H9 (cell line): ENCODE data around the gene HEATR3. TPM values are rescaled to one million over a fixed set of nuclear protein-coding genes. Genes with fewer than 3 reads are reported as not detected.

Experiments
- DNase-seq: peaks from one replicate; pipeline ENCODE4 v3.0.0-alpha.2; 2017
- H2AFZ ChIP-seq: one replicate; pipeline ENCODE4 v1.6.1; 2013; ENCODE audit warnings: mild to moderate bottlenecking, low read length, control low read depth, moderate library complexity
- H2AK5ac ChIP-seq: 2 replicates; pipeline ENCODE4 v1.6.1; 2013; ENCODE audit warnings: low read length, control low read depth, mixed read lengths; ENCODE audit not compliant: insufficient read length
- H2BK120ac ChIP-seq: one replicate; pipeline ENCODE4 v1.6.1; 2013; ENCODE audit warnings: low read depth, mild to moderate bottlenecking, low read length, control low read depth, inconsistent platforms; ENCODE audit not compliant: poor library complexity, severe bottlenecking
- H2BK12ac ChIP-seq: 2 replicates; pipeline ENCODE4 v1.6.1; 2013; ENCODE audit warnings: low read length, control low read depth, mixed read lengths, low read depth; ENCODE audit not compliant: insufficient read length
- H2BK15ac ChIP-seq: 2 replicates; pipeline ENCODE4 v1.6.1; 2013; ENCODE audit warnings: low read depth, low read length, control low read depth
- H2BK20ac ChIP-seq: one replicate; pipeline ENCODE4 v1.6.1; 2013; ENCODE audit warnings: low read depth, mild to moderate bottlenecking, low read length, control low read depth, inconsistent platforms; ENCODE audit not compliant: poor library complexity, severe bottlenecking
- H2BK5ac ChIP-seq: 2 replicates; pipeline ENCODE4 v1.6.1; 2013; ENCODE audit warnings: low read length, control low read depth, mixed read lengths; ENCODE audit not compliant: insufficient read length
- H3K14ac ChIP-seq: 2 replicates; pipeline ENCODE4 v1.6.1; 2013; ENCODE audit warnings: low read length, control low read depth; ENCODE audit not compliant: insufficient read depth
- H3K18ac ChIP-seq: 2 replicates; pipeline ENCODE4 v1.6.1; 2013; ENCODE audit warnings: low read depth, mild to moderate bottlenecking, mixed read lengths, low read length, control low read depth; ENCODE audit not compliant: insufficient read length
- H3K23ac ChIP-seq: 2 replicates; pipeline ENCODE4 v1.6.1; 2013; ENCODE audit warnings: low read length, control low read depth, mixed read lengths, low read depth; ENCODE audit not compliant: insufficient read length
- H3K23me2 ChIP-seq: 2 replicates; pipeline ENCODE4 v1.6.1; 2013; ENCODE audit warnings: low read depth, mild to moderate bottlenecking, mixed read lengths, low read length, control low read depth; ENCODE audit not compliant: insufficient read length, poor library complexity, severe bottlenecking
- H3K27ac ChIP-seq: 2 replicates; pipeline ENCODE4 v1.5.1; 2013; ENCODE audit warnings: low read length, control low read depth, mixed read lengths, low read depth; ENCODE audit not compliant: insufficient read length
- H3K27me3 ChIP-seq: 2 replicates; pipeline ENCODE4 v1.6.1; 2013; ENCODE audit warnings: low read length, control low read depth, inconsistent platforms; ENCODE audit not compliant: insufficient read depth
- H3K4ac ChIP-seq: 2 replicates; pipeline ENCODE4 v1.6.1; 2013; ENCODE audit warnings: low read depth, mild to moderate bottlenecking, control low read depth, inconsistent platforms, low read length, moderate library complexity
- H3K4me1 ChIP-seq: 2 replicates; pipeline ENCODE4 v1.6.1; 2013; ENCODE audit warnings: low read length, control low read depth, inconsistent platforms; ENCODE audit not compliant: insufficient read depth
- H3K4me2 ChIP-seq: 2 replicates; pipeline ENCODE4 v1.6.1; 2013; ENCODE audit warnings: low read length, control low read depth, mixed read lengths; ENCODE audit not compliant: insufficient read length, insufficient read depth
- H3K56ac ChIP-seq: 2 replicates; pipeline ENCODE4 v1.6.1; 2013; ENCODE audit warnings: low read depth, mild to moderate bottlenecking, mixed read lengths, low read length, control low read depth; ENCODE audit not compliant: insufficient read length
- H3K79me1 ChIP-seq: 2 replicates; pipeline ENCODE4 v1.6.1; 2013; ENCODE audit warnings: low read depth, mild to moderate bottlenecking, moderate library complexity, low read length, control low read depth, inconsistent platforms; ENCODE audit not compliant: insufficient read depth, poor library complexity, severe bottlenecking
- H3K79me2 ChIP-seq: 2 replicates; pipeline ENCODE4 v1.6.1; 2013; ENCODE audit warnings: low read length, control low read depth, inconsistent platforms; ENCODE audit not compliant: insufficient read depth
- H3K9ac ChIP-seq: 2 replicates; pipeline ENCODE4 v1.6.1; 2013; ENCODE audit warnings: low read length, control low read depth, mixed read lengths; ENCODE audit not compliant: insufficient read length; ENCODE audit errors: extremely low read depth
- H3K9me3 ChIP-seq: one replicate; pipeline ENCODE4 v1.6.1; 2013; ENCODE audit warnings: low read depth, low read length, inconsistent platforms; ENCODE audit not compliant: control insufficient read depth
- H3T11ph ChIP-seq: one replicate; pipeline ENCODE4 v1.6.1; 2013; ENCODE audit warnings: mild to moderate bottlenecking, low read length, control low read depth, inconsistent platforms
- H4K20me1 ChIP-seq: one replicate; pipeline ENCODE4 v1.6.1; 2013; ENCODE audit not compliant: control insufficient read depth, insufficient read length, insufficient read depth
- H4K5ac ChIP-seq: 2 replicates; pipeline ENCODE4 v1.6.1; 2013; ENCODE audit warnings: low read depth, mild to moderate bottlenecking, mixed read lengths, low read length, control low read depth; ENCODE audit not compliant: insufficient read length
- H4K8ac ChIP-seq: replicated peaks from 2 replicates; pipeline ENCODE4 v1.6.1; 2013; ENCODE audit warnings: low read length, control low read depth, mixed read lengths, low read depth; ENCODE audit not compliant: insufficient read length
- H4K91ac ChIP-seq: 2 replicates; pipeline ENCODE4 v1.6.1; 2013; ENCODE audit warnings: low read depth, mild to moderate bottlenecking, moderate library complexity, mixed read lengths, low read length, control low read depth; ENCODE audit not compliant: insufficient read length
- H3K27ac Mint-ChIP-seq, 3 experiments: 2 replicates in 2 of 3; 3 replicates in 1 of 3; pipeline ENCODE4 v1.8.0; 2020 to 2021; ENCODE audit warnings: mixed read lengths in 3 of 3, mild to moderate bottlenecking in 1 of 3, moderate library complexity in 1 of 3
- H3K27me3 Mint-ChIP-seq: 2 replicates; pipeline ENCODE4 v1.8.0; 2021; ENCODE audit warnings: low read depth, mild to moderate bottlenecking, moderate library complexity, mixed read lengths
- H3K36me3 Mint-ChIP-seq, 3 experiments: 2 replicates in 2 of 3; 3 replicates in 1 of 3; pipeline ENCODE4 v1.8.0; 2020 to 2021; ENCODE audit warnings: low read depth in 3 of 3, mixed read lengths in 3 of 3; ENCODE audit not compliant: insufficient read depth in 1 of 3
- H3K4me1 Mint-ChIP-seq, 2 experiments: 2 replicates each; pipeline ENCODE4 v1.8.0; 2020; ENCODE audit warnings: mixed read lengths in 2 of 2
- H3K4me3 Mint-ChIP-seq, 2 experiments: 2 replicates in 1 of 2; 3 replicates in 1 of 2; pipeline ENCODE4 v1.8.0; 2020 to 2021; ENCODE audit warnings: mild to moderate bottlenecking in 2 of 2, mixed read lengths in 2 of 2, moderate library complexity in 1 of 2
- H3K9me3 Mint-ChIP-seq, 2 experiments: 2 replicates in 1 of 2; 3 replicates in 1 of 2; pipeline ENCODE4 v1.8.0; 2020; ENCODE audit warnings: mild to moderate bottlenecking in 2 of 2, mixed read lengths in 2 of 2, moderate library complexity in 1 of 2
- WGBS: extraction: QIAGEN DNeasy Blood & Tissue Kit; methylation state at CpG from one replicate; pipeline ENCODE4 v1.1.7; 2013; ENCODE audit warnings: missing lambda C conversion rate, low lambda C conversion rate, mixed read lengths; ENCODE audit not compliant: insufficient read length; ENCODE audit errors: extremely low coverage; 5-methylcytosine and 5-hydroxymethylcytosine counted together
- total RNA-seq: library from RNA; stranded (reverse); gene quantifications from 2 replicates; pipeline ENCODE4 v1.2.1, GENCODE V29; 2021
- TF ChIP-seq, protein P1 (sequence below): fragments of 200-600 bp; sonication (generic); conservative IDR thresholded peaks from 3 replicates; pipeline ENCODE4 v1.8.0; 2021; ENCODE audit warnings: antibody characterized with exemption, mild to moderate bottlenecking

HEATR3 gene
- total RNA-seq, 1 experiment from 2014 or later = 26.5 TPM

DNA sequence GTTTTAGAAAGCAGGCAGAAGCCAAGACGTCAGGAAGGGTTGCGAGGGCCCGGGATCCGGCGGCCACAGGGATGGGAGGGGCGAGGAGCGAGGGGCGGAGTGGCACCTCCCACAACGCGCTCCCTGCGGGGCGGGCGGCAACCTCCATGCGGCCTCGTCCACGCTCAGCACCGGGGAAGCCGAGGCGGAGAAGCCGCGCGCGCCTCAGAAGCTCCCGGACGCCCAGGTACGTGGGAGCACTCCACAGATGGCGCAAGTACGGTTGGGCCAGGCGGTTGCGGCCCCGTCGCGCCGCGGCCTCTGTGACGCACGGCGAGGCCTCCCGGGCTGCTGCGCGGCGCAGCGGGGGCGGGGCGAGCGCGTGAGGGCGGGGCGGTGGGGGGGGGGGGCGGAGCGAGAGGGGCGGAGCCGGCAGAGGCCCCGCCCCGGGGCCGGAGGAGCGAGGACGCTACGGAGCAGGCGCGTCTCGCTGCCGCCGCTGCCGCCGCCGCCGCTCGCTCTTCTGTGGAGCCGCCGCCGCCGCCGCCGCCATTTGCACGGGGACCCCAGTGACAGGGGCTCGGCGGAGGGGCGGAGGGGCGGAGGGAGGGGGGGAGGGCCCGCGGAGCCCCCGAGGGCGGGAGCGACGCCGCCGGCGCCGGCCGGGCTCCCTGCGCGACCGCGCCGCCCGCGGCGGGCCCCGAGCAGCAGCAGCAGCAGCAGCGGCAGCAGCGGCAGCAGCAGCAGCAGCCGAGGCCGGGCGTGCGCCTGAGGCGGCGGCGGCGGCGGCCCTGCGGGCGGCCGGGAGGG, 87.2 kb downstream of the HEATR3 start, which contains the start of gene TENT4B:
TENT4B (plus strand) TSS at position 500 of the 789 bp plus-strand sequence. CDS start 316 bp downstream, outside the sequence.
- H3K23me2 ChIP-seq = peaks cover 15% of the 10 kb centered on the region
- H3K27ac Mint-ChIP-seq = peak within 1 kb of the TSS; percentile 41 to 74 (median 64); a peak in 4 of 7 replicates

More for the DNA sequence above, 87.2 kb downstream of the HEATR3 start, which contains the start of gene TENT4B:
- Histone ChIP-seq H3K79me2 (peaks cover 18% of the 10 kb centered on the region; the same call in 1 of the 2 replicates), H4K91ac (no peak within 1 kb of the TSS), H4K20me1 (peaks cover 3% of the 10 kb centered on the region), H2AK5ac (no peak within 1 kb of the TSS), H3K4me2 (peak within 1 kb of the TSS; percentile 84), H2BK120ac (no peak within 1 kb of the TSS), H4K5ac (no peak within 1 kb of the TSS), H2AFZ (no peak within 1 kb of the TSS), H3K14ac (peak within 1 kb of the TSS; percentile 99), H2BK5ac (no peak within 1 kb of the TSS), H4K8ac (no peak within 1 kb of the TSS), H3K4me1 (peaks cover 3% of the 10 kb centered on the region), H2BK12ac (peak within 1 kb of the TSS; percentile 6), H2BK15ac (no peak within 1 kb of the TSS; the same call in 1 of the 2 replicates), H3K4ac (no peak within 1 kb of the TSS), H3K23ac (no peak within 1 kb of the TSS), H3T11ph (no peak within 1 kb of the TSS), H3K79me1 (peaks cover 8% of the 10 kb centered on the region), H3K56ac (no peak within 1 kb of the TSS), H2BK20ac (no peak within 1 kb of the TSS), H3K9me3 (no peaks in the 10 kb centered on the region), H3K18ac (peak within 1 kb of the TSS; percentile 97), H3K27ac (no peak within 1 kb of the TSS), H3K27me3 (no peaks in the 10 kb centered on the region), H3K9ac (peak within 1 kb of the TSS; percentile 67)
- peaks cover 18 to 19% of the 10 kb centered on the region in 2 experiments for H3K4me1 Mint-ChIP-seq
- no peaks in the 10 kb centered on the region; a peak in 1 of 5 replicates for H3K9me3 Mint-ChIP-seq
- WGBS = no CpG with 5 or more reads among the region's 114 CpGs
- peak within 1 kb of the TSS; percentile 73 to 91 for H3K4me3 Mint-ChIP-seq
- peak; percentile 82 for DNase-seq
- H3K27me3 Mint-ChIP-seq = peaks cover 3% of the 10 kb centered on the region; the same call in 1 of the 2 replicates
- TF ChIP-seq, protein P1, sequence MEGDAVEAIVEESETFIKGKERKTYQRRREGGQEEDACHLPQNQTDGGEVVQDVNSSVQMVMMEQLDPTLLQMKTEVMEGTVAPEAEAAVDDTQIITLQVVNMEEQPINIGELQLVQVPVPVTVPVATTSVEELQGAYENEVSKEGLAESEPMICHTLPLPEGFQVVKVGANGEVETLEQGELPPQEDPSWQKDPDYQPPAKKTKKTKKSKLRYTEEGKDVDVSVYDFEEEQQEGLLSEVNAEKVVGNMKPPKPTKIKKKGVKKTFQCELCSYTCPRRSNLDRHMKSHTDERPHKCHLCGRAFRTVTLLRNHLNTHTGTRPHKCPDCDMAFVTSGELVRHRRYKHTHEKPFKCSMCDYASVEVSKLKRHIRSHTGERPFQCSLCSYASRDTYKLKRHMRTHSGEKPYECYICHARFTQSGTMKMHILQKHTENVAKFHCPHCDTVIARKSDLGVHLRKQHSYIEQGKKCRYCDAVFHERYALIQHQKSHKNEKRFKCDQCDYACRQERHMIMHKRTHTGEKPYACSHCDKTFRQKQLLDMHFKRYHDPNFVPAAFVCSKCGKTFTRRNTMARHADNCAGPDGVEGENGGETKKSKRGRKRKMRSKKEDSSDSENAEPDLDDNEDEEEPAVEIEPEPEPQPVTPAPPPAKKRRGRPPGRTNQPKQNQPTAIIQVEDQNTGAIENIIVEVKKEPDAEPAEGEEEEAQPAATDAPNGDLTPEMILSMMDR = no peak
- H3K36me3 Mint-ChIP-seq = 0 out of 7 replicates have a peak, but pooled peaks cover 0 to 3% (median 0%) of the 10 kb centered on the region in 3 experiments
